ENCODE measurements around the gene PLEKHA7. TPM values are rescaled to one million over a fixed set of nuclear protein-coding genes. Genes with fewer than 3 reads are reported as not detected.

Gene PLEKHA7
- total and polyA plus RNA-seq, 2 of the 4 experiments (the other 2 are of a cell fraction) = 0.12 TPM; not detected in 1

DNA sequence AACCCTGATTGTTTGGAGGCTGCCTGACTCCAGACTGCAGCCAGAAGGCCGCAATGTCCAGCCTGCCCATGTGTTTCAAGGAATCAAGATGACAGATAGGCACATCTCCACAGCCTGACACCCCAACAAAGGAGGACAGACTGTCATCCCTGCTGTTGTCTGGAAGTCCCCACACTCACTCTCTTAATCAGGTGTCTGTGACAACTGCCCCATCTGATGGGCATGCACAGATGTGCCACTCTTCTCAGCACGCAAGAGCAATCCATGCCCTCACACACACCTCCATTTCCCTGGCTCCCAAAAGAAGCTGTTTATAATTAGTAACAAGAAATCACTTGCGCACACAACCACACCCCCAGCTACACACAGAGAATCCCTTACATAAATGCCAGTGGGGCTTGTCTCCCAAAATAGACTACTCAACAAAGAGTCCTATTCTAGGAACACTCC lies 158.2 kb downstream of the PLEKHA7 start:
- no peak overlapping the region for H3K56ac ChIP-seq (ENCODE audit: extremely low read depth, insufficient read depth, low read length)
- TF ChIP-seq NFE2L2 (IDR thresholded peaks at IDR 0.05; ENCODE audit: low read depth, low read length) = no peak
- no peak for TF ChIP-seq RFX5 (IDR thresholded peaks at IDR 0.05; ENCODE audit: low read depth, low read length)
- no peak for TF ChIP-seq POLR2A (IDR thresholded peaks at IDR 0.05; ENCODE audit: low read depth, low read length)
- no peak for TF ChIP-seq CHD1 (IDR thresholded peaks at IDR 0.05; ENCODE audit: low read depth, low read length)
- TF ChIP-seq SMC3 (IDR thresholded peaks at IDR 0.05; ENCODE audit: low read depth, low read length) = no peak
- TF ChIP-seq RAD21 (IDR thresholded peaks at IDR 0.05; ENCODE audit: low read length) = no peak
- TF ChIP-seq FOS (IDR thresholded peaks at IDR 0.05; ENCODE audit: low read depth, low read length) = no peak
- TF ChIP-seq MXI1 (IDR thresholded peaks at IDR 0.05; ENCODE audit: borderline replicate concordance, low read depth, low read length) = no peak
- TF ChIP-seq CEBPB (IDR thresholded peaks at IDR 0.05; ENCODE audit: low read depth, low read length) = no peak
- TF ChIP-seq USF2 (IDR thresholded peaks at IDR 0.05; ENCODE audit: low read depth, low read length) = no peak
- TF ChIP-seq, protein P1, sequence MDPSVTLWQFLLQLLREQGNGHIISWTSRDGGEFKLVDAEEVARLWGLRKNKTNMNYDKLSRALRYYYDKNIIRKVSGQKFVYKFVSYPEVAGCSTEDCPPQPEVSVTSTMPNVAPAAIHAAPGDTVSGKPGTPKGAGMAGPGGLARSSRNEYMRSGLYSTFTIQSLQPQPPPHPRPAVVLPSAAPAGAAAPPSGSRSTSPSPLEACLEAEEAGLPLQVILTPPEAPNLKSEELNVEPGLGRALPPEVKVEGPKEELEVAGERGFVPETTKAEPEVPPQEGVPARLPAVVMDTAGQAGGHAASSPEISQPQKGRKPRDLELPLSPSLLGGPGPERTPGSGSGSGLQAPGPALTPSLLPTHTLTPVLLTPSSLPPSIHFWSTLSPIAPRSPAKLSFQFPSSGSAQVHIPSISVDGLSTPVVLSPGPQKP (IDR thresholded peaks at IDR 0.05; ENCODE audit: borderline replicate concordance, low read depth, low read length) = no peak
- TF ChIP-seq MAZ (IDR thresholded peaks at IDR 0.05; ENCODE audit: borderline replicate concordance, low read depth, low read length) = no peak
- TF ChIP-seq, protein P2, sequence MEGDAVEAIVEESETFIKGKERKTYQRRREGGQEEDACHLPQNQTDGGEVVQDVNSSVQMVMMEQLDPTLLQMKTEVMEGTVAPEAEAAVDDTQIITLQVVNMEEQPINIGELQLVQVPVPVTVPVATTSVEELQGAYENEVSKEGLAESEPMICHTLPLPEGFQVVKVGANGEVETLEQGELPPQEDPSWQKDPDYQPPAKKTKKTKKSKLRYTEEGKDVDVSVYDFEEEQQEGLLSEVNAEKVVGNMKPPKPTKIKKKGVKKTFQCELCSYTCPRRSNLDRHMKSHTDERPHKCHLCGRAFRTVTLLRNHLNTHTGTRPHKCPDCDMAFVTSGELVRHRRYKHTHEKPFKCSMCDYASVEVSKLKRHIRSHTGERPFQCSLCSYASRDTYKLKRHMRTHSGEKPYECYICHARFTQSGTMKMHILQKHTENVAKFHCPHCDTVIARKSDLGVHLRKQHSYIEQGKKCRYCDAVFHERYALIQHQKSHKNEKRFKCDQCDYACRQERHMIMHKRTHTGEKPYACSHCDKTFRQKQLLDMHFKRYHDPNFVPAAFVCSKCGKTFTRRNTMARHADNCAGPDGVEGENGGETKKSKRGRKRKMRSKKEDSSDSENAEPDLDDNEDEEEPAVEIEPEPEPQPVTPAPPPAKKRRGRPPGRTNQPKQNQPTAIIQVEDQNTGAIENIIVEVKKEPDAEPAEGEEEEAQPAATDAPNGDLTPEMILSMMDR (conservative IDR thresholded peaks at IDR 0.05; ENCODE audit: low read depth, low read length) = no peak
- TF ChIP-seq RCOR1 (IDR thresholded peaks at IDR 0.05; ENCODE audit: insufficient replicate concordance, low read length) = no peak
- BruUV-seq (replicated peaks) = no TSS peak
- CTCF ChIA-PET = no interaction called here
- no peak overlapping the region for H2BK20ac ChIP-seq (ENCODE audit: low read depth, low read length)
- in situ Hi-C loops (cut with MboI; ENCODE audit: low sequenced_read_pairs) = no loop called here
- H3K9ac ChIP-seq (ENCODE audit: low read depth, low read length) = no peak overlapping the region
- no peaks in the 10 kb centered on the region for H3K9me1 ChIP-seq (ENCODE audit: insufficient read depth, low read length)
- intact Hi-C loops (cut with micrococcal nuclease) = no loop called here
- no peak overlapping the region for H3K23ac ChIP-seq (ENCODE audit: low read depth, low read length)
- no peak overlapping the region for H3K27ac ChIP-seq (ENCODE audit: insufficient read depth, low read length)
- no peak overlapping the region for H3K18ac ChIP-seq (ENCODE audit: low read depth, low read length)
- no peak for DNase-seq
- no peaks in the 10 kb centered on the region for H3K36me3 ChIP-seq (ENCODE audit: control insufficient read depth, insufficient read depth, low read length)
- no peak for ATAC-seq (ENCODE audit: low read depth)
- H2BK120ac ChIP-seq (ENCODE audit: low read depth, low read length) = no peak overlapping the region
- dilution Hi-C loops (cut with HindIII; ENCODE audit: low sequenced_read_pairs, unreplicated experiment) = no loop called here
- H2BK15ac ChIP-seq (ENCODE audit: low read depth, low read length) = no peak overlapping the region
- no peak overlapping the region for H3K4me2 ChIP-seq (ENCODE audit: low read depth, low read length)
- H3K4me1 ChIP-seq (ENCODE audit: control insufficient read depth, insufficient read depth, low read length) = no peaks in the 10 kb centered on the region
- H3K27me3 ChIP-seq (ENCODE audit: control insufficient read depth, insufficient read depth, low read length) = peaks cover 9% of the 10 kb centered on the region
- H3K9me3 ChIP-seq (ENCODE audit: control insufficient read depth, insufficient read depth, low read length) = no peaks in the 10 kb centered on the region
- no peak overlapping the region for H2AK9ac ChIP-seq (replicated peaks; ENCODE audit: low read depth, low read length, poor library complexity)
- no peak overlapping the region for H3K4me3 ChIP-seq (ENCODE audit: insufficient read depth, low read depth, low read length)
- no peaks in the 10 kb centered on the region for H4K20me1 ChIP-seq (ENCODE audit: insufficient read depth, low read length)
- H2BK5ac ChIP-seq (ENCODE audit: low read depth, low read length, poor library complexity, severe bottlenecking) = no peak overlapping the region
- H3K4ac ChIP-seq (ENCODE audit: low read depth, low read length) = no peak overlapping the region
- no peak overlapping the region for H3K14ac ChIP-seq (replicated peaks; ENCODE audit: low read depth, low read length)
- H3K79me1 ChIP-seq (ENCODE audit: low read depth in 1 of 2, low read length in 2 of 2) = no peaks in the 10 kb centered on the region
- no peak overlapping the region for H2AFZ ChIP-seq (replicated peaks; ENCODE audit: low read length, poor library complexity)
- no peak overlapping the region for H4K8ac ChIP-seq (ENCODE audit: low read depth in 2 of 2, low read length in 2 of 2)
- WGBS, 2 experiments (ENCODE audit: extremely low coverage in 2 of 2, insufficient read length in 1 of 2) = 83% methylated on average over 1 of the region's 3 CpGs; no CpG with 5 or more reads in 1 of the 2 experiments
- H2AK5ac ChIP-seq (ENCODE audit: low read depth, low read length) = no peak overlapping the region
- POLR2A ChIA-PET (ENCODE audit: unreplicated experiment) = no interaction called here
- no peak overlapping the region for H4K91ac ChIP-seq (ENCODE audit: insufficient read depth, low read depth, low read length)
- H4K5ac ChIP-seq (ENCODE audit: low read depth, low read length) = no peak overlapping the region
